GM19455 (cell line): Measurements from ENCODE around the gene PPP1R36.
"Not testable (repeated sequence)": the region's sequence is repeated elsewhere in the genome, so short reads cannot be mapped to it uniquely, and the experiment has no call there.

Experiments
- ATAC-seq: cut with Tn5 transposase; IDR thresholded peaks from one replicate; pipeline ENCODE4 v1.9.1; 2021; ENCODE audit not compliant: unreplicated experiment

PPP1R36 gene

GRCh38 chr14:64549791-64550620 is at the start of gene PPP1R36:
TSS of gene PPP1R36 (plus strand) at chr14:64549961. CDS start at chr14:64549998, 37 bp downstream.
- ATAC-seq: no peak

- no peak for ATAC-seq
These were observed 49.7 kb upstream of the PPP1R36 start for GRCh38 chr14:64500088-64500487.

GRCh38 chr14:64501411-64502171 is 48.2 kb upstream of the PPP1R36 start:
- ATAC-seq: no peak

GRCh38 chr14:64502456-64502855 is 47.3 kb upstream of the PPP1R36 start:
- no peak for ATAC-seq

- no peak for ATAC-seq
These were observed 46.8 kb upstream of the PPP1R36 start for GRCh38 chr14:64502887-64503433.

- peak; percentile 50 for ATAC-seq
These were observed 46.1 kb upstream of the PPP1R36 start, which contains the start of gene ZBTB25 for GRCh38 chr14:64503434-64504309. TSS of gene ZBTB25 (minus strand) at chr14:64503838. CDS start at chr14:64490533, 13,305 bp downstream.

GRCh38 chr14:64504310-64504896 is 45.4 kb upstream of the PPP1R36 start, which contains the start of gene ZBTB1:
TSS of gene ZBTB1 (plus strand) at chr14:64504770. CDS start at chr14:64521505, 16,735 bp downstream.
- peak; percentile 34 for ATAC-seq

GRCh38 chr14:64504897-64505794 is 44.6 kb upstream of the PPP1R36 start:
- peak; percentile 33 for ATAC-seq

- no peak for ATAC-seq
These were observed 43.0 kb upstream of the PPP1R36 start for GRCh38 chr14:64506721-64507120.

- ATAC-seq: no peak
These were observed 42.2 kb upstream of the PPP1R36 start for GRCh38 chr14:64507376-64508156.

GRCh38 chr14:64508215-64508776 is 41.5 kb upstream of the PPP1R36 start:
- no peak for ATAC-seq

- no peak for ATAC-seq
These were observed 40.7 kb upstream of the PPP1R36 start for GRCh38 chr14:64509036-64509435.

- no peak for ATAC-seq
These were observed 38.7 kb upstream of the PPP1R36 start for GRCh38 chr14:64510825-64511671.

- ATAC-seq: no peak
These were observed 36.5 kb upstream of the PPP1R36 start for GRCh38 chr14:64513271-64513670.

- ATAC-seq: no peak
These were observed 34.7 kb upstream of the PPP1R36 start for GRCh38 chr14:64515053-64515452.

GRCh38 chr14:64516969-64517368 is 32.8 kb upstream of the PPP1R36 start:
- ATAC-seq: no peak

- ATAC-seq: not testable (repeated sequence)
These were observed 32.1 kb upstream of the PPP1R36 start for GRCh38 chr14:64517667-64518066.
